Skeletal muscle satellite cell (primary cell): ENCODE data around the gene RIPK1.
"Not testable (repeated sequence)": the region's sequence is repeated elsewhere in the genome, so short reads cannot be mapped to it uniquely, and the experiment has no call there.

ENCODE experiments used
- H3K27me3 ChIP-seq: 2 replicates; pipeline ENCODE4 v1.7.0; 2013; ENCODE audit warnings: low read length; ENCODE audit not compliant: control insufficient read depth, insufficient read depth
- H3K36me3 ChIP-seq: 2 replicates; pipeline ENCODE4 v1.7.0; 2013; ENCODE audit warnings: mild to moderate bottlenecking, control low read depth, low read length; ENCODE audit not compliant: insufficient read depth
- H3K4me1 ChIP-seq: 2 replicates; pipeline ENCODE4 v1.7.0; 2013; ENCODE audit warnings: low read length; ENCODE audit not compliant: control insufficient read depth, insufficient read depth
- H3K4me2 ChIP-seq: 2 replicates; pipeline ENCODE4 v1.7.0; 2013; ENCODE audit warnings: mild to moderate bottlenecking, low read length
- H3K4me3 ChIP-seq: 2 replicates; pipeline ENCODE4 v1.7.0; 2013; ENCODE audit warnings: low read length
- H3K9ac ChIP-seq: 2 replicates; pipeline ENCODE4 v1.7.0; 2013; ENCODE audit warnings: mild to moderate bottlenecking, low read depth, low read length, moderate library complexity
- H3K9me3 ChIP-seq: replicated peaks from 2 replicates; pipeline ENCODE4 v1.7.0; 2013; ENCODE audit warnings: mild to moderate bottlenecking, control low read depth, low read length

RIPK1 gene

DNA sequence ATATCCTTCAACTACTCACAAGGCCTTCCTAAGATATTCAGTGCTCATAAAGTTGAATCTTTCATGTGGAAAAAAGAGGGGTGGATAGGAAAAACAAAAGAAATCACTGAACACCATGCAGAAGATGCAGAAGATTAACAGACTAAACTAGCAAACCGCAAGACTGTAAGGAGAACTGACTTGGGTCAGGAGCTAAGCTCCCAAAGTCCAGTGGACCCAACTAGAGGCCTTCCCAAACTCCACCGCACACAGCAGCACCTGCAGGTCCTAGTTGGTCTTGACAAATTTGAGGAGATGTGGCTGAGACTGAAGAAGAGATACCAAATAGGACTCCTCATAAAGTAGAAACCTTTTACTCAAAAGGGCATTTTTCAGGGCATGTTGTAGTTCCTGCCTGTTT lies 3.3 kb downstream of the RIPK1 start:
- H3K4me2 ChIP-seq, result no peak overlapping the region
- H3K4me3 ChIP-seq, result no peak overlapping the region
- no peaks in the 10 kb centered on the region for H3K27me3 ChIP-seq
- H3K36me3 ChIP-seq, result peaks cover 13% of the 10 kb centered on the region
- H3K9me3 ChIP-seq, result no peaks in the 10 kb centered on the region
- no peak overlapping the region for H3K9ac ChIP-seq
- peaks cover 26% of the 10 kb centered on the region for H3K4me1 ChIP-seq

DNA sequence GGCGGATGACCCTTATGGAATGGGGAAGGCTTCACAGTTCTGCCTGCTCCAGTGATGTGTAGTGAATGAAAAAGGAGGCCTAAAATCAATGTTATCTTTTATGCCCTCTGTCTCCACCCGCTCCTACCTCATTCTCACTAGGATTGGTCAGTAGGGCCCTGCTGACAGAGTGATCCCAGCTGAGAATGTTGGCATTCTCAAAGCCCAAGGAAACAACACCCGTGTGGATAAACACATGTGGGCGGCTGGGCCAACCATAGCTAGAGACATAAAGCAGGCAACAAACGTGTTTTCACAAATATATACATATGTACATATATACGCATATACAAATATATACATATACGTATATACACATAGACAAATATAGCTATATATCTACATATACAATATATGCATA lies 4.5 kb downstream of the RIPK1 start:
- Histone ChIP-seq H3K9me3 (no peaks in the 10 kb centered on the region), H3K4me2 (no peak overlapping the region), H3K27me3 (no peaks in the 10 kb centered on the region), H3K4me1 (peaks cover 26% of the 10 kb centered on the region), H3K36me3 (peaks cover 23% of the 10 kb centered on the region), H3K4me3 (no peak overlapping the region), H3K9ac (no peak overlapping the region)

DNA sequence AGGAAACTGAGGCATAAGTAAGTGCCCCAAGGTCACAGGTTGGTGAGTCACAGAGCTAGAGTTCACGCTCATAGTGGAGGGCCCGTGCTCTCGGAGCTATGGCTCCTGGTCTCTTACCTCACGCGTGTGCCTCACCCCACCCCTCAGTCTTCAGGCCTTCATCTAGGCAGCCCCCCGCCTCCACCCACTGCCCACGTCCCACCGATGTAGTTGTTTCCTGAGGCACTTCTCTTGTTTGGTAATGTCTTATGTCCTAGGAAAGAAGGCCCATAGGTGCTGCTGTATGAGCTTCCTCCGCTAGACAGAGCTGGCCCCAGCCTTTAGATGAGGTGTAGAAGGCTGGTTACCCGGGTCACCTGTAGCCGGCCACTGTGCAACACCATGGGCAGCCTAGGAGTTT lies 5.1 kb downstream of the RIPK1 start:
- Histone ChIP-seq H3K9ac (no peak overlapping the region), H3K36me3 (peaks cover 28% of the 10 kb centered on the region), H3K9me3 (no peaks in the 10 kb centered on the region), H3K4me1 (peaks cover 26% of the 10 kb centered on the region), H3K4me2 (no peak overlapping the region), H3K4me3 (no peak overlapping the region), H3K27me3 (no peaks in the 10 kb centered on the region)

GRCh38 chr6:3075772-3076113 lies 7.4 kb downstream of the RIPK1 start:
- no peaks in the 10 kb centered on the region for H3K27me3 ChIP-seq
- peak overlapping the region; percentile 42 for H3K4me2 ChIP-seq
- H3K36me3 ChIP-seq, result peaks cover 45% of the 10 kb centered on the region
- peak overlapping the region; percentile 16 for H3K9ac ChIP-seq
- H3K9me3 ChIP-seq, result no peaks in the 10 kb centered on the region
- H3K4me1 ChIP-seq, result peaks cover 15% of the 10 kb centered on the region
- H3K4me3 ChIP-seq, result no peak overlapping the region

- Histone ChIP-seq H3K9ac (no peak overlapping the region), H3K27me3 (no peaks in the 10 kb centered on the region), H3K36me3 (peaks cover 50% of the 10 kb centered on the region), H3K4me2 (no peak overlapping the region), H3K9me3 (no peaks in the 10 kb centered on the region), H3K4me1 (peaks cover 12% of the 10 kb centered on the region), H3K4me3 (no peak overlapping the region)
Measured at GRCh38 chr6:3076320-3076719, 8.0 kb downstream of the RIPK1 start.

- Histone ChIP-seq H3K9me3 (no peaks in the 10 kb centered on the region), H3K36me3 (peaks cover 52% of the 10 kb centered on the region), H3K9ac (no peak overlapping the region), H3K4me2 (no peak overlapping the region), H3K4me1 (peaks cover 12% of the 10 kb centered on the region), H3K4me3 (no peak overlapping the region), H3K27me3 (no peaks in the 10 kb centered on the region)
Measured at GRCh38 chr6:3077430-3077829, 9.1 kb downstream of the RIPK1 start.

DNA sequence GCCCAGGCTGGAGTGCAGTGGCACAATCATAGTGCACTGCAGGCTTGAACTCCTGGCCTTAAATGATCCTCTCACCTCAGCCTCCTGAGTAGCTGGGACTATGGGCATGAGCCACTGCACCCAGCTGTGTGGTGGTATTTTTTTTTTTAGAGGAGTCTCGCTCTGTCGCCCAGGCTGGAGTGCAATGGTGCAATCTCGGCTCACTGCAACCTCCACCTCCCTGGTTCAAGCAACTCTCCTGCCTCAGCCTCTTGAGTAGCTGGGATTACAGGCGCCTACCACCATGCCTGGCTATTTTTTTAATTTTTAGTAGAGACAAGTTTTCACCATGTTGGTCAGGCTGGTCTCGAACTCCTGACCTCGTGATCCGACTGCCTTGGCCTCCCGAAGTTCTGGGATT lies 10.7 kb downstream of the RIPK1 start:
- H3K9ac ChIP-seq, H3K4me2 ChIP-seq, H3K27me3 ChIP-seq, H3K4me3 ChIP-seq, H3K9me3 ChIP-seq: not testable (repeated sequence)
- H3K36me3 ChIP-seq, result peaks cover 60% of the 10 kb centered on the region
- H3K4me1 ChIP-seq, result peaks cover 12% of the 10 kb centered on the region

- Histone ChIP-seq H3K4me1 (peaks cover 12% of the 10 kb centered on the region), H3K9ac (no peak overlapping the region), H3K4me3 (no peak overlapping the region), H3K36me3 (peaks cover 62% of the 10 kb centered on the region), H3K27me3 (no peaks in the 10 kb centered on the region), H3K9me3 (no peaks in the 10 kb centered on the region), H3K4me2 (no peak overlapping the region)
Measured at GRCh38 chr6:3079682-3080081, 11.4 kb downstream of the RIPK1 start.

- Histone ChIP-seq H3K4me2 (no peak overlapping the region), H3K4me3 (no peak overlapping the region), H3K9me3 (no peaks in the 10 kb centered on the region), H3K27me3 (no peaks in the 10 kb centered on the region), H3K4me1 (no peaks in the 10 kb centered on the region), H3K9ac (no peak overlapping the region), H3K36me3 (peaks cover 72% of the 10 kb centered on the region)
Measured at GRCh38 chr6:3081960-3082359, 13.7 kb downstream of the RIPK1 start.

- Histone ChIP-seq H3K4me1 (peaks cover 13% of the 10 kb centered on the region), H3K4me2 (no peak overlapping the region), H3K9me3 (no peaks in the 10 kb centered on the region), H3K27me3 (no peaks in the 10 kb centered on the region), H3K9ac (no peak overlapping the region), H3K36me3 (peaks cover 56% of the 10 kb centered on the region), H3K4me3 (no peak overlapping the region)
Measured at GRCh38 chr6:3085074-3085473, 16.8 kb downstream of the RIPK1 start.

DNA sequence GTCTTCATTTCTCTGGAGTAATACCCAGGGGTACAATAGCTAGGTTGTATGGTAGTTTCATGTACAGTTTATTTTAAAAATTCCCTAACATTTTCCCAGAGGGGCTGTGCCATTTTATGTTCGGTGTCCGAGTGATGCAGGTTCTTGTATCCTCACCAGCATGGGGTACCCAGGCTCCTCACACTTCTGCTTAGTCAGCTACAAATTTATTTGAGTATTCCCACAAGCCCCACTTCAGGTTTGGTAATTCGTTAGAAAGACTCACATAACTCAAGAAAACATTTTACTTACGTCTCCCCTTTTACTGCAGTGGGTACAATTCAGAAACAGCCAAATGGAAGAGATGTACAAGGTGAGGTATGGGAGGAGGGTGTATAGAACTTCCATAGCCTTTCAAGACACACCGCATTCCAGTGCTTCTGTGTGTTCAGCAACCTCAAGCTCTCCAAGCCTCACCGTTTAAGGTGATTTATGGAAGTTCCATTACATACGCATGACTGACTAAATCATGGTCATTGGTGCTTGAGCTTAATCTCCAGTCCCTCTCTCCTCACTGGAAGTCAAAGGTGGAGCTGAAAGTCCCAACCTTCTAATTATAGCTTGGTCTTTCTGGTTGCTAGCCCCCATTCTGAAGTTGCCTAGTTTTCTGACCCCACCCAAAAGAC lies 18.1 kb downstream of the RIPK1 start:
- H3K4me2 ChIP-seq, result no peak overlapping the region
- H3K36me3 ChIP-seq, result peaks cover 45% of the 10 kb centered on the region
- H3K9me3 ChIP-seq, result no peaks in the 10 kb centered on the region
- peaks cover 13% of the 10 kb centered on the region for H3K4me1 ChIP-seq
- H3K27me3 ChIP-seq, result no peaks in the 10 kb centered on the region
- H3K4me3 ChIP-seq, result no peak overlapping the region
- H3K9ac ChIP-seq, result no peak overlapping the region

DNA sequence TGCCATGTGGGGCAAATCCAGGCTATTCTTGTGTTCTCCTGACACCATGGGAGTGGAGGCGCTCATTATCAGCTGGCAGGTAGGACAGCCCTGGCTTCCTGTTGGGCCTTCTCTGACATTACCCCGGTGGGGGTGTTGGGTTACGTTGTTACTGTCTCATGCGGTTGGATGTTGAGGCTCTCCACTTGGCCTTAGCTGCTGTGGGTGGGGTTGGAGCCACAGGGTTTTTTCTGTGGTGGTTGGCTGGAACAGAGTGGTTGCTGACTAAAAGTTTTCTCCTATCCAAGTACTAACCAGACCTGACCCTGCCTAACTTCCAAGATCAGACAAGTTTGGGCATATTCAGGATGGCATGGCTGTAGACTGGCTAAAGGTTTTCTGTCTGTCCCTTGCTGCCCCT lies 20.2 kb downstream of the RIPK1 start:
- H3K4me3 ChIP-seq, result no peak overlapping the region
- peaks cover 27% of the 10 kb centered on the region for H3K36me3 ChIP-seq
- no peaks in the 10 kb centered on the region for H3K9me3 ChIP-seq
- no peaks in the 10 kb centered on the region for H3K27me3 ChIP-seq
- H3K9ac ChIP-seq, result no peak overlapping the region
- peak overlapping the region; percentile 10 for H3K4me2 ChIP-seq
- H3K4me1 ChIP-seq, result peaks cover 13% of the 10 kb centered on the region
